HG03139 (cell line): ENCODE results near the gene GPRC5D.

Source experiments
- ATAC-seq: cut with Tn5 transposase; IDR thresholded peaks from one replicate; pipeline ENCODE4 v1.9.1; 2021; ENCODE audit not compliant: unreplicated experiment

GPRC5D gene

GRCh38 chr12:12909228-12909994 is 42.6 kb downstream of the GPRC5D start:
- no peak for ATAC-seq

DNA sequence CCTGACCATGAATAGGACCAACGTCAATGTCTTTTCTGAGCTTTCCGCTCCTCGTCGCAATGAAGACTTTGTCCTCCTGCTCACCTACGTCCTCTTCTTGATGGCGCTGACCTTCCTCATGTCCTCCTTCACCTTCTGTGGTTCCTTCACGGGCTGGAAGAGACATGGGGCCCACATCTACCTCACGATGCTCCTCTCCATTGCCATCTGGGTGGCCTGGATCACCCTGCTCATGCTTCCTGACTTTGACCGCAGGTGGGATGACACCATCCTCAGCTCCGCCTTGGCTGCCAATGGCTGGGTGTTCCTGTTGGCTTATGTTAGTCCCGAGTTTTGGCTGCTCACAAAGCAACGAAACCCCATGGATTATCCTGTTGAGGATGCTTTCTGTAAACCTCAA is 43.3 kb downstream of the GPRC5D start:
- no peak for ATAC-seq

DNA sequence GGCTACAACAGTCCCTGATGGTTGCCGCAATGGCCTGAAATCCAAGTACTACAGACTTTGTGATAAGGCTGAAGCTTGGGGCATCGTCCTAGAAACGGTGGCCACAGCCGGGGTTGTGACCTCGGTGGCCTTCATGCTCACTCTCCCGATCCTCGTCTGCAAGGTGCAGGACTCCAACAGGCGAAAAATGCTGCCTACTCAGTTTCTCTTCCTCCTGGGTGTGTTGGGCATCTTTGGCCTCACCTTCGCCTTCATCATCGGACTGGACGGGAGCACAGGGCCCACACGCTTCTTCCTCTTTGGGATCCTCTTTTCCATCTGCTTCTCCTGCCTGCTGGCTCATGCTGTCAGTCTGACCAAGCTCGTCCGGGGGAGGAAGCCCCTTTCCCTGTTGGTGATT is 43.7 kb downstream of the GPRC5D start:
- ATAC-seq = no peak

GRCh38 chr12:12907552-12907951 is 44.4 kb downstream of the GPRC5D start:
- ATAC-seq = no peak

- ATAC-seq = no peak
Observed at GRCh38 chr12:12903642-12904609, 48.0 kb downstream of the GPRC5D start.

DNA sequence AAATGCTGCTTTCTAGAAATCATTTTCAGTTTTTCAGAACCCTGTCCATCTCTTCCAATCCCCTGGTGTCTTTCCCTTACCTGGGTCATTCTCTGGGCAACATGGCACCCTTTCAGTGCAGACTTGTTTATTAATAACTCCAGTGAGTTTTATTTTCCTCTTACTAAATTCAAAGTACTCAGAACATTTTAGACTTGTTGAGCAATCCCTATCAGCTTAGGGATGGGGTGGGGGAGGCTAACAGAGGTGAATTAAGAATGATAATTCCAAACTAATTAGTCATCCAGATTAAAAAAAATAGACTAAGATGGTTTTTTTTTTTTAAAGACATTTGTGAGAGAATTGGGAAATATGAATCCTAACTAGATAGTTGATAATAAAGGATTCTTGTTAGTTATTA is 49.9 kb downstream of the GPRC5D start:
- no peak for ATAC-seq

DNA sequence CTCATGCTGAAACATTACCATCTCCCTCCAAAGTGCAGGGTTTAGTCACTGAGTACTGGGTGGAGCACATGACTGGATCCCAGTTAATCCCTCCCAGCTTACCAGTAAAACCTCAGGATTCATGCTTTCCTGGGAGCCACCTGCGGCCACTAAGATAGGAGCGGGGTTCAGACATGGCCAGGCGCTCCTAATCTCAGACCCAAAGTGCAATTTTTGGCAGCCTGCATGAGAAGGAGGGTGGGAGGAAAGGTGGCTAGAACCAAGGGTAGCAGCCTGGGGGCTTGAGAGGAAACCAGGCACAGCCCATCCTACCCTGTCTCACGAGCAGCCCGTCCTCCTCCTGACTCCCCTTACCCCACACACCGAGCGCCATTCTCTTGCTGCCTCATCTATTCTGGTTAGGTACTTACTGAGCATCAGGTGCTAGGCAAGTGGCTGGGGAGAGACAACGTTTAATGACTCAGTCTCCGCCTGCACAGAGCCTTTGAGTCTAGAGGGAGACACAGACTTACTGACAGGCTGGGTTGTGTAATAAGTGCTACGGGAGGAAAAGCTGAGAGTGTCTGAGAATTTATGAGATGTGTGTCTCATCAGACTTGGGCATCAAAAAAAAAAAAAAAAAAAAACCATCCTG is 50.7 kb downstream of the GPRC5D start:
- ATAC-seq = no peak

DNA sequence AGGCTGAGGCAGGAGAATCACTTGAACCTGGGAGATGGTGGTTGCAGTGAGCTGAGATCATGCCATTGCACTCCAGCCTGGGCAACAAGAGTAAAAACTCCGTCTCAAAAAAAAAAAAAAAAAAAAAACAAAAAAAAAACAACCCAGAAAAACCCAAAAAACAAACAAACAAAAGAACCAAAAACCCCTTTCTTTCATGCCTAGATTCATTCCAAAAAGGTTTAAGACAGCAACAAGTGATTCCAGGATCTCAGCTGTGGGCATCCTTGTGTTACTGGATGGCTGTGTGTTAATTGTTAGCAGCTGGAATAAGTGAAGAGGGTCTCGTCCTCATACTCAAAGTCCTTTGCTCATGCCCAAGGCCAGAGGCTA is 51.2 kb downstream of the GPRC5D start:
- no peak for ATAC-seq

- no peak for ATAC-seq
Observed at GRCh38 chr12:12899530-12900380, 52.2 kb downstream of the GPRC5D start.

DNA sequence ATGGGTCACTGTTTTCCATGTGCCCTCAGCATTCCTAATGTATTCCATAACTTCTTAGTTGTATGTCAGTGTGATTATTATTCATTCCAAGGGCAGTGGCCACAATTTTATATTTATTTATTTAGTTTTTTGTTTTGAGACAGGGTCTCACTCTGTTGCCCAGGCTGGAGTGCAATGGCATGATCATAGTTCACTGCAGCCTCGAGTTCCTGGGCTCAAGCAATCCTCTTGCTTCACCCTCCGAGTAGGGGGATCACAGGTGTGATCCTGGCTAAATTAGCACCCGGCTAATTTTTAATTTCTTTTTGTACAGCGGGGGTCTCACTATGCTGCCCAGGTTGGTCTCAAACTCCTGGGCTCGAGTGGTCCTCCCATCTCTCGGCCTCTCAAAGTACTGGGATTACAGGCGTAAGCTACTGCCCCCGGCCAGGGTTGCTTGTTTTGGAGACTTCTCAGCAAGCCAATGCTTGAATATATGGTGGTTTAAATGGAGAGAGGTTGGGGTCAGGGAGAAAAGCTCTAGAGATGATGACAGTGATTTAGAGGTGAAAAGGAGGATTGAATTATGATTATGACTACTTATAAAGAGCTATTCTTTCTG is 53.0 kb downstream of the GPRC5D start:
- no peak for ATAC-seq

- no peak for ATAC-seq
Observed at GRCh38 chr12:12898136-12898717, 53.7 kb downstream of the GPRC5D start.

DNA sequence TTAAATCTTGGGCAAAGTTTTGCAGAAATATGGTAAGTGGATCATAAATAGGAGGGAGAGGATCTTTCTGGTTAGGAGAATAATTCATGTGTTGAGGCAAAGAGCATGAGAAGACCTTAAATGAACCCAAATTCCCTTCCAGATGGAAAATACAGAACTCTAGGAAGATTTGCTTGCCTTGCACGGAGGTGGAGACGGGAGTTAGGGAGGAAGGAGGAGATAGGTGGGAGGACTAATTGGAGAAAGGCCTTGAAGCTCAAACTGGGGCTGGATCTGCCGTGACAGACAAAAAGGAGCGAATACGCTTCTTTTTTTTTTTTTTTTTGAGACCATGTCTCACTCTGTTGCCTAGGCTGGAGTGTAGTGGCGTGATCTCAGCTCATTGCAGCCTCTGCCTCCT is 54.7 kb downstream of the GPRC5D start:
- no peak for ATAC-seq

DNA sequence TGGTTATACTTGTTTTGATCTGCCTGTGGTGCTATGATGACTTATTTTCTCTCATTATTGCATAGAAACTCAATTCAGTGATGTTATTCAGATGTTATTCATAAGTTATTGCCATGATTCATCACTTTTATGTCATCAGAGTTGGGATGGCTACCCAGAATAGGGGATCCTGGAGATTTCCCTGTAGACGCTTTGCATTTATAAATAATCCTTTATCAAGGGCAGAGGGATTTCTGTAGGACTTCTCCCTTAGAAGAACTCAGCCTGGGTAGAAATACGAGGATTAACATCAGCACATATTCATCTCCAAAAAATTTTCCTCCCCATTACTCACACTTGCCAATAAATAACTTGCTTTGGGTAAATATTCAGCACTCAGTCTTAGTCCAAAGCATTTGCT is 55.7 kb downstream of the GPRC5D start:
- ATAC-seq = no peak

- no peak for ATAC-seq
Observed at GRCh38 chr12:12893438-12893837, 58.5 kb downstream of the GPRC5D start.

DNA sequence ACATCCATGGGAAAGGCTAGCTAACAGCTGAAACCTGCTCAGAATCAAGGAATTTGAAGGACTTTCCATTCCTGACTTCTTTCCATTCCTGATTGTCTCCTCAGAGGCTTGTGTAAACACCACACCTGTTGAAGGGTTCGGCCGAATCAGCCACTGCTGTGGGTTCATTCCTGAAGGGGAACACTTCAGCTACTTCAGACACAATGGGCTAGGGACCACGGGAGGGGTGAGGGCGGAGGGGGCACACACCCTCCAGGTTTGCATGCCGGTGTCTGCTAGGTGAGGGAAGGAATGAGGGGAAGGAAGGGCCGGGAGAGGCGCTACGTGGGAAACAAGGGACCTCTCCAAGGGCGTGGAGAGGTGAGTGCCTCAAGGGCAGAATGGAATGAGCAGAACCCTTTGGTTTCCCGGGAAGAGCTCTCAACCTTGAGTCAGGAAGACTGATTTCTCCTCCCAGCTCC is 59.3 kb downstream of the GPRC5D start:
- no peak for ATAC-seq

DNA sequence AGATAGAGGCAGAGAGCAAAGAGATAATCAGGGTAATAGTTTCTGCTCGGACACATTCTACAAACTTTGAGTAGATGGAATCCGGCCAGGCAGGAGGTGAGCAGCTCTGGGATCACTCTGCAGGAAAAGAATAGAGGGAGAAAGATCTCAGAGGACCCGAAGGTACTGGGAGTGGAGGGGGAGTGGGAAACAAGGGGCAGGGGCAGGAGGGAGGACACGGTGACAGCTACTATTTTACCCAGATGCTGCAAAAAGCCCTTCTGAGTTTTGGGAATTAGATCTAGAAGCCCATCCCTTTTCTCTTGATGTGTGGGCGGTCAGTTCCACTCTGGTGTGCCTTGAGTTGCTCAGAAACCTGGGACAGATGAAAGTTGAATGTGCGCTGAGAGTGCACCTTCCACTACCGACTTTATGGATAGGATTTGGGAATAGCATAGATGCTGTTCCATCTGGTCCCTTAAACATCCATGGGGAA is 60.1 kb downstream of the GPRC5D start:
- ATAC-seq = no peak

GRCh38 chr12:12891080-12891880 is 60.7 kb downstream of the GPRC5D start, which contains the start of gene GPRC5A:
Gene GPRC5A (plus strand): TSS chr12:12891562. CDS start chr12:12908250, 16,688 bp downstream.
- ATAC-seq = no peak
